NCI-H1930 (cell line): ENCODE data around the gene PPM1N.

Experiments
- DNase-seq, 2 experiments: peaks; one replicate each; lab custom pipeline; 2025; lab: John Stamatoyannopoulos, UW

PPM1N gene

DNA sequence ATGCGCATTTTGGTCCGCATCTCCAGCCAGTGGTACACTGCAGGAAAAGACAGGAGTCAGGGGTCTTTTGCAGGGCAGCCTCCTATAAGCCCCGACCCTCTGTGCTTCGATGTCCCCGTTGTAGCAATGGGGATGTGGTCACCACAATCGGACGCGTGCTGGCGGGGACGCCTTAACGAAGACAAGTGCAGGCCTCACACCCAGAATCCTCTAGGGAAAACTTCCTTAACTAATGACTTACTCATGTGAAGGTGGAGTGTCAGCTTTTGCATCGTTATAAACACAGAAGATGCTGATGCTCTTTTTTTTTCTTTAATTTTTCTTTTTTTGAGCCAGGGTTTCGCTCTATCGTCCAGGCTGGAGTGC is 31.2 kb downstream of the PPM1N start:
- no peak for DNase-seq

DNA sequence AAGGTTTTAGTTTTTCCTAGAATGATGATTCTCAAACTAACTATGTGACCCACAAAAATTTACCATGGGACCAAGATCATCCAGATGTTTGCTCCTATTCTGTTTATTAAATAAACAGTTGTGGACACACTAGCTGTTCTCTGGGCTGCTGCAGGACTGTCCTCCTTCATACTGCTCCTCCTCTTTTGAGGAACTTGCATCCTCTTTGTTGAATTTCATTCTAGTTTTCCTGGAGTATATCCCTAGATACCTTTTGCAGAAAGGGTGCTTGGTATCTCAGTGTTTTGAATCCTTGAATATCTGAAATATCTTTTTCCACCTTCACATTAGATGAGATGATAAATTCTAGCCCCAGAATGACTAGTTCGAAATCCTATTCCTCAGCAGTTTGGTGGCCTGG is 33.1 kb downstream of the PPM1N start:
- DNase-seq, result no peak

DNA sequence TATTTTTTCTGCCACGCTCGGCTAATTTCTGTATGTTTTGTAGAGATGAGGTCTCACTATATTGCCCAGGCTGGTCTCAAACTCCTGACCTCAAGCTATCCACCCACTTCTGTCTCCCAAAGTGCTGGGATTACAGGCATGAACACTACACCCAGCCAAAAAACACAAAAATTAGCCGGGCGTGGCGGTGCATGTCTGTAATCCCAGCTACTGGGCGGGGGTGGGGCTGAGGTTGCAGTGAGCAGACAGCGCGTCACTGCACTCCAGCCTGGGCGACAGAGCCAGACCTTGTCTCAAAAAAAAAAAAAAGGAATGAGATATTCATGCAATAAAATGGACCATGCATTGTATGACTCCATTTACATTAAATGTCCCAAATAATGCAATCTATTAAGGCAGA is 41.2 kb downstream of the PPM1N start:
- no peak for DNase-seq

DNA sequence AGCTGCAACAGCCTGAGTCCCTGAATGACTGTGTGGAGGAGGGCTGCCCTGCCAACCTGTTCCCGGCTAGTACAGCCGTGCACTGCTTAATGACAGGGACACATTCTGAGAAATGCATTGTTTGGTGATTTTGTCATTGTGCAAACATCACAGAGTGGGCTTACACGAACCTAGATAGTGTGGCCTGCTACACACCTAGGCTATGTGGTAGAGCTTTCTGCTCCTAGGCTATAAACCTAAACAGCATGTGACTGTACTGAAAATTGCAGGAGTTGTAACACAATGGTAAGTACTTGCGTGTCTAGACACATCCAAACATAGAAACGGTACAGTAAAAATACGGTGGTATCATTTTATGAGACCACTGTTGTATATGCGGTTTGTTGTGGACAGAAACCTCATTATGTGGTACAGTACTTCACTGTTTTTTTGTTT is 44.0 kb downstream of the PPM1N start:
- no peak for DNase-seq

DNA sequence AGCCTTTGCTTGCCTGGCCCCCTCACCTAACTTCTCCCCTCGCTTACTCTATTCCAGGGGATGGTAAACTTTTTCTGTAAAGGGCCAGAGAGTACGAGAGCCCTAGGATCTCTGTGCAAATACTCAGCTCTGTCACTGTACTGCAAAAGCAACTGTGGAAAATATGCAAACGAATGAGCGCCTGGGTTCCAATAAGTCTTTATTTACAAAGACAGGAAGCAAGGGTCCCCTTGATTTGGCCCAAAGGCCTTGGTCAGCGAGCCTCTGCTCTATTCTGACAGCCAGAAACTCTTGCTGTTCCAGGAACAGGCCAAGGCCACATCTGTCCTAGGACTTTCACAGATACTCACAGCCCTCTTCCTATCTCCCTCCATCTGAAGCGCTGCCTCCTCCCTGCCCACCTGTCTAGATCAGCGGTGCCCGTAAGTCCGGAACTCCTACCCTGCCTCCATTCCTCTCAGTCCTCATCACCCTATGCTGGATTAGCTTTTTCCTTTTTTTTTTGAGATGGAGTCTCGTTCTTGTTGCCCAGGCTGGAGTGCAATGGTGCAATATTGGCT is 49.0 kb downstream of the PPM1N start:
- no peak for DNase-seq

DNA sequence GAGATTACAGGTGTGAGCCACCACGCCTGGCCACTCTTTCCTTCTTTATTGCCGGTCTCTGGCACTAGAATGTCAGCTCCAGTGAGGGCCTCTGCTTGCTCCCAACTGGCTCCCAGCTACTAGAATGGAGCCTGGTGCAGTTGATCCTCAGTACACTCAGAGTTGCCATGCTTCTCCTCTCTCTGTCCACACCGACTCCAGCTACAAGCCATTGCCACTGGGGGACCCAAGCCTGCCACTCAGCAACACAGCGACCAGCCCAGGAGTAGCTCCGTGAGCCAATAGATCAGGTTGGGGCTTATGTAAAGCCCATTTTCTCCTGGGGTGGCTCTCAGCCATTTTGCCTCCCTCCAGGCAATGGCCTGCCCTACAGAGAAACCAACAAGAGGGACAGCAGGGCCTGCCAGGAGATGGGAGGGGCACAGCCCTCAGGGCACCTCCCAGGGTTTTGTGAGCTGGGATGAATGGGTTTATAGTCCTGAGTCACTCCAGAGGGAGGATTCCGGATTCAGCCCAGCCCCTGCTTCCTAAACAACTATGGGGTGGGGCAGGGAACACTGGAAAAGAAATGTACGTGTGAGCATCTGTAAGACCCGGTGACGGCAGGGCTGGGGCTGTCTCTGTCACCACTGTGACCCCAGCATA is 49.8 kb downstream of the PPM1N start:
- DNase-seq, result no peak
